Smooth muscle cell (in vitro differentiated cells): Measurements from ENCODE around the gene EFNA1. TPM values are rescaled to one million over a fixed set of nuclear protein-coding genes. Genes with fewer than 3 reads are reported as not detected.

ENCODE experiments used
- DNase-seq: peaks from one replicate; lab custom pipeline; 2025; ENCODE audit not compliant: unreplicated experiment; lab: John Stamatoyannopoulos, UW
- H2AFZ ChIP-seq: fragments of 200-600 bp; sonication (generic); 2 replicates; pipeline ENCODE4 v1.6.0; 2016; ENCODE audit warnings: antibody characterized with exemption, low read depth, mild to moderate bottlenecking
- H3F3A ChIP-seq: fragments of 200-600 bp; sonication (generic); 2 replicates; pipeline ENCODE4 v1.6.0; 2017; ENCODE audit warnings: antibody characterized with exemption, low read depth
- H3K27ac ChIP-seq: fragments of 200-600 bp; sonication (generic); 2 replicates; pipeline ENCODE4 v1.5.1; 2016; ENCODE audit warnings: low read depth, mild to moderate bottlenecking
- H3K27me3 ChIP-seq: fragments of 200-600 bp; sonication (generic); 2 replicates; pipeline ENCODE4 v1.6.1; 2016; ENCODE audit warnings: low read depth, mild to moderate bottlenecking
- H3K36me3 ChIP-seq: fragments of 200-600 bp; sonication (generic); 2 replicates; pipeline ENCODE4 v1.5.1; 2016; ENCODE audit warnings: low read depth
- H3K4me1 ChIP-seq: fragments of 200-600 bp; sonication (generic); 2 replicates; pipeline ENCODE4 v1.5.1; 2016; ENCODE audit warnings: low read depth
- H3K4me2 ChIP-seq: fragments of 200-600 bp; sonication (generic); 2 replicates; pipeline ENCODE4 v1.6.0; 2016; ENCODE audit warnings: mild to moderate bottlenecking
- H3K4me3 ChIP-seq: fragments of 200-600 bp; sonication (generic); 2 replicates; pipeline ENCODE4 v1.5.1; 2016; ENCODE audit warnings: mild to moderate bottlenecking
- H3K79me2 ChIP-seq: fragments of 200-600 bp; sonication (generic); 2 replicates; pipeline ENCODE4 v1.6.0; 2016; ENCODE audit warnings: low read depth, mild to moderate bottlenecking
- H3K9ac ChIP-seq: fragments of 200-600 bp; sonication (generic); 2 replicates; pipeline ENCODE4 v1.6.0; 2016; ENCODE audit warnings: low read depth
- H3K9me3 ChIP-seq: fragments of 200-600 bp; sonication (generic); replicated peaks from 2 replicates; pipeline ENCODE4 v1.5.1; 2016; ENCODE audit warnings: low read depth
- H4K20me1 ChIP-seq: fragments of 200-600 bp; sonication (generic); 2 replicates; pipeline ENCODE4 v1.6.0; 2016; ENCODE audit warnings: low read depth
- WGBS: methylation state at CpG from one replicate; pipeline ENCODE4 v1.1.7; 2016; ENCODE audit warnings: low lambda C conversion rate; 5-methylcytosine and 5-hydroxymethylcytosine counted together
- polyA plus RNA-seq: library from polyadenylated mRNA; unstranded; fragments of >200 nt; fragmentation: Nextera tagmentation; extraction: Ambion mirVana; gene quantifications from 2 replicates; pipeline ENCODE4 v1.2.1, GENCODE V29; 2016
- total RNA-seq: library from RNA; depleted of rRNA; stranded (reverse); fragments of >200 nt; gene quantifications from 2 replicates; pipeline ENCODE4 v1.2.3, GENCODE V29; 2014
- TF ChIP-seq, protein P1 (sequence below): fragments of 200-600 bp; sonication (generic); IDR thresholded peaks from 2 replicates; pipeline ENCODE4 v1.5.1; 2017; ENCODE audit warnings: borderline replicate concordance, mild to moderate bottlenecking, antibody characterized with exemption; ENCODE audit not compliant: insufficient read depth, poor library complexity, severe bottlenecking

The EFNA1 gene
- total and polyA plus RNA-seq, 2 experiments from 2014 or later, result 16.4 to 20.9 TPM

DNA sequence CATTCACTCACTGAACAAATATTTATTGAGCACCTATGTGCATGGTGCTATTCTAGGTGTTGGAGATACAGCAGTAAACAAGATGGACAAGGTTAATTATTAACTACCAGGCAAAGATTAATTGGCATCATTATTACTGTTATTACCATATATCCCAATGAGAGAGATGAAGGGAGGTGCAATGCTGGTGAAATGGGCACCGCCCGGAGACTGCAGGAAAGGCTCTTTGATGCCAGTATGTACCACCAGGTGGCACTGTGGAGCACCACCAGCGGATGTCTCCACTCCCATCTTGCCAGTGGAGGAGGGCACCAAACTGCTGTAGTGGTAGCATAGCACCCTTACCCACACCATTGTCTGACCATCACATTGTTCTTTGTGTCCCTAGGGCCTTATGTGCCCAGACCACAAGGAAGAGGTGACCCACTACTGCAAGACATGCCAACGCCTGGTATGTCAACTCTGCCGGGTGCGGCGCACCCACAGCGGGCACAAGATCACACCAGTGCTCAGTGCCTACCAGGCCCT lies 48.9 kb downstream of the EFNA1 start:
- no peaks in the 10 kb centered on the region for H3K36me3 ChIP-seq
- H3K27ac ChIP-seq, result no peak overlapping the region
- TF ChIP-seq, protein P1, sequence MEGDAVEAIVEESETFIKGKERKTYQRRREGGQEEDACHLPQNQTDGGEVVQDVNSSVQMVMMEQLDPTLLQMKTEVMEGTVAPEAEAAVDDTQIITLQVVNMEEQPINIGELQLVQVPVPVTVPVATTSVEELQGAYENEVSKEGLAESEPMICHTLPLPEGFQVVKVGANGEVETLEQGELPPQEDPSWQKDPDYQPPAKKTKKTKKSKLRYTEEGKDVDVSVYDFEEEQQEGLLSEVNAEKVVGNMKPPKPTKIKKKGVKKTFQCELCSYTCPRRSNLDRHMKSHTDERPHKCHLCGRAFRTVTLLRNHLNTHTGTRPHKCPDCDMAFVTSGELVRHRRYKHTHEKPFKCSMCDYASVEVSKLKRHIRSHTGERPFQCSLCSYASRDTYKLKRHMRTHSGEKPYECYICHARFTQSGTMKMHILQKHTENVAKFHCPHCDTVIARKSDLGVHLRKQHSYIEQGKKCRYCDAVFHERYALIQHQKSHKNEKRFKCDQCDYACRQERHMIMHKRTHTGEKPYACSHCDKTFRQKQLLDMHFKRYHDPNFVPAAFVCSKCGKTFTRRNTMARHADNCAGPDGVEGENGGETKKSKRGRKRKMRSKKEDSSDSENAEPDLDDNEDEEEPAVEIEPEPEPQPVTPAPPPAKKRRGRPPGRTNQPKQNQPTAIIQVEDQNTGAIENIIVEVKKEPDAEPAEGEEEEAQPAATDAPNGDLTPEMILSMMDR, result peak; percentile 78
- no peak overlapping the region for H2AFZ ChIP-seq
- no peaks in the 10 kb centered on the region for H3K27me3 ChIP-seq
- no peaks in the 10 kb centered on the region for H3K9me3 ChIP-seq
- H3K79me2 ChIP-seq, result peaks cover 8% of the 10 kb centered on the region
- peaks cover 5% of the 10 kb centered on the region for H3K4me1 ChIP-seq
- H3K4me2 ChIP-seq, result no peak overlapping the region
- no peaks in the 10 kb centered on the region for H3F3A ChIP-seq
- DNase-seq, result peak; percentile 26
- H3K9ac ChIP-seq, result no peak overlapping the region
- no peaks in the 10 kb centered on the region for H4K20me1 ChIP-seq
- 70% methylated on average over 8 of the region's 8 CpGs for WGBS
- no peak overlapping the region for H3K4me3 ChIP-seq

DNA sequence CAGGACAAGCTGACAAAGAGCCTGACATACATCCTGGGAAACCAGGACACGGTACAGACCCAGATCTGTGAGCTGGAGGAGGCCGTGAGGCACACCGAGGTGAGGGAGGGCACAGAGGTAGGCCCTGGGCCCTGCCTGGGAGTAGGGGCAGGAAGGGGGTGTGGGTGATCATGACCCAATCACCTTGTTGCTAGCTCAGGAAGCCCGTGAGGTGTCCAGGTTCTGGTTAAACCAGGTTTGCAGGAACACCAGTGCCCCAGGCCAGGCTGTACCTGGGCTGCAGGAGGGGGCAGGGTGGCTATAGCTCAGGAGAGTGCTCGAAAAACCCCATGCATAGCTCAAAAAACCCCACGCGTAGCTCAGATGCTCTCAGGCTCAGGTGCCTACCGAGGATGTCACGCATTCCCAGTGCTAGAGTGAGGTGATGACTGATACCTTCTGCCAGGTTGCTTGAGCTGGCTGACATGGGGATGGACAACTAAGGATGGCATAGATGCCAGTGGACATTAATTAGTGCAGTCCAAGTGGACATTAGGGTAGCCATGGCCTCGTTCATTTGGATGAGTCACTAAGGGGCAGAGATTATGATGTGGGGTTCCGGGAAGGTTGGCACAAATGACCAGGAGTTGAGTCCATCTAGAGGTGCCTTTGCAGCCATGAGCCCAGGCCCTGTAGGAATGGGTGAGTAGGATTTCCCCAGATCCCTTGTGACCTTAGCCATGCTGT lies 49.7 kb downstream of the EFNA1 start:
- TF ChIP-seq, protein P1, result no peak
- Histone ChIP-seq H3K4me1 (peaks cover under 1% of the 10 kb centered on the region), H3K4me2 (no peak overlapping the region), H3K27me3 (no peaks in the 10 kb centered on the region), H3K4me3 (no peak overlapping the region), H3K9ac (no peak overlapping the region), H3K79me2 (peaks cover 1% of the 10 kb centered on the region), H3K36me3 (no peaks in the 10 kb centered on the region), H2AFZ (no peak overlapping the region), H3K9me3 (no peaks in the 10 kb centered on the region), H4K20me1 (no peaks in the 10 kb centered on the region), H3K27ac (no peak overlapping the region), H3F3A (no peaks in the 10 kb centered on the region)
- 87% methylated on average over 11 of the region's 11 CpGs for WGBS
- no peak for DNase-seq

DNA sequence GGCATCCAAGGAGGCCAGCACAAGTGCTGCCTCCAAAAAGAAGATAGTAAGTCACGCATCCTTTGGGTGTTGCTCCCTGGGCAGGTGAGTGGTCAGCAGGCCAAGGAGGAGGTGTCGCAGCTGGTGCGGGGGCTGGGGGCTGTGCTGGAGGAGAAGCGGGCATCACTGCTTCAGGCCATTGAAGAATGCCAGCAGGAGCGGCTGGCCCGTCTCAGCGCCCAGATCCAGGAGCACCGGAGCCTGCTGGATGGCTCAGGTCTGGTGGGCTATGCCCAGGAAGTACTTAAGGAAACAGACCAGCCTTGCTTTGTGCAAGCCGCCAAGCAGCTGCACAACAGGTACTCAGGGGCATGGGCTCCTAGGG lies 50.2 kb downstream of the EFNA1 start:
- Histone ChIP-seq H2AFZ (no peak overlapping the region), H4K20me1 (no peaks in the 10 kb centered on the region), H3K9me3 (no peaks in the 10 kb centered on the region), H3F3A (no peaks in the 10 kb centered on the region), H3K4me3 (no peak overlapping the region), H3K9ac (no peak overlapping the region), H3K79me2 (no peaks in the 10 kb centered on the region), H3K4me1 (no peaks in the 10 kb centered on the region), H3K36me3 (no peaks in the 10 kb centered on the region), H3K27ac (no peak overlapping the region), H3K4me2 (no peak overlapping the region), H3K27me3 (no peaks in the 10 kb centered on the region)
- 98% methylated on average over 9 of the region's 9 CpGs for WGBS
- DNase-seq, result no peak
- TF ChIP-seq, protein P1, result no peak
